ENCODE data around the gene EMID1.
A peak's percentile ranks its signal among the peaks of the same experiment; 100 is the strongest.

GRCh38 chr22:29245626-29246385 is 40.1 kb downstream of the EMID1 start:
- TF ChIP-seq CTCF (IDR thresholded peaks at IDR 0.05; ENCODE audit: poor library complexity), result peak; percentile 91
- TF ChIP-seq EZH2 (IDR thresholded peaks at IDR 0.05; ENCODE audit: borderline replicate concordance), result no peak

All from hepatocyte (in vitro differentiated cells).